Muscle layer of colon (tissue), 2 donors: Measurements from ENCODE around the gene OR52E5.

ENCODE experiments used
- H3K27ac ChIP-seq: one replicate; pipeline ENCODE4 v1.7.0; 2013; ENCODE audit warnings: low read depth, mild to moderate bottlenecking, low read length, moderate library complexity
- H3K27me3 ChIP-seq, 2 donors: one replicate each; pipeline ENCODE4 v1.7.0; 2013; ENCODE audit warnings: low read length in 2 of 2, mild to moderate bottlenecking in 2 of 2; ENCODE audit not compliant: insufficient read depth in 2 of 2, control insufficient read depth in 1 of 2
- H3K36me3 ChIP-seq: one replicate; pipeline ENCODE4 v1.7.0; 2013; ENCODE audit warnings: mild to moderate bottlenecking, low read length; ENCODE audit not compliant: insufficient read depth
- H3K4me1 ChIP-seq: one replicate; pipeline ENCODE4 v1.7.0; 2013; ENCODE audit warnings: mild to moderate bottlenecking, low read length; ENCODE audit not compliant: insufficient read depth
- H3K4me3 ChIP-seq, 2 donors: one replicate each; pipeline ENCODE4 v1.7.0; 2013; ENCODE audit warnings: low read length in 2 of 2, low read depth in 1 of 2, mild to moderate bottlenecking in 1 of 2, moderate library complexity in 1 of 2
- H3K9ac ChIP-seq: one replicate; pipeline ENCODE4 v1.7.0; 2013; ENCODE audit warnings: low read length
- H3K9me3 ChIP-seq: one replicate; pipeline ENCODE4 v1.7.0; 2013; ENCODE audit warnings: mild to moderate bottlenecking, low read length
- donor health status: abdominal sarcoma.
- donor health status: Adenocarcinoma of cecum.

Gene OR52E5

GRCh38 chr11:5892908-5893307, at the start of gene OR52E5:
Gene OR52E5, plus strand, starts transcription at chr11:5893208. Its CDS starts 7,569 bp downstream, at chr11:5900777.
- H3K4me3 ChIP-seq = no peak within 1 kb of the TSS
- H3K9me3 ChIP-seq = no peaks in the 10 kb centered on the region
- H3K4me1 ChIP-seq = no peaks in the 10 kb centered on the region
- H3K27me3 ChIP-seq = no peaks in the 10 kb centered on the region
- no peaks in the 10 kb centered on the region for H3K36me3 ChIP-seq
- no peak within 1 kb of the TSS for H3K9ac ChIP-seq
- no peak within 1 kb of the TSS for H3K27ac ChIP-seq

GRCh38 chr11:5846701-5847100, 46.3 kb upstream of the OR52E5 start:
- Histone ChIP-seq H3K27ac (no peak overlapping the region), H3K9ac (no peak overlapping the region), H3K36me3 (no peaks in the 10 kb centered on the region), H3K27me3 (no peaks in the 10 kb centered on the region), H3K9me3 (no peaks in the 10 kb centered on the region), H3K4me1 (no peaks in the 10 kb centered on the region), H3K4me3 (no peak overlapping the region)

GRCh38 chr11:5847711-5848110, 45.3 kb upstream of the OR52E5 start:
- no peak overlapping the region for H3K27ac ChIP-seq
- H3K9ac ChIP-seq = no peak overlapping the region
- no peaks in the 10 kb centered on the region for H3K4me1 ChIP-seq
- H3K4me3 ChIP-seq = no peak overlapping the region
- no peaks in the 10 kb centered on the region for H3K9me3 ChIP-seq
- H3K36me3 ChIP-seq = no peaks in the 10 kb centered on the region
- H3K27me3 ChIP-seq = no peaks in the 10 kb centered on the region

GRCh38 chr11:5851002-5851401, 42.0 kb upstream of the OR52E5 start:
- Histone ChIP-seq H3K9me3 (no peaks in the 10 kb centered on the region), H3K4me3 (no peak overlapping the region), H3K27me3 (no peaks in the 10 kb centered on the region), H3K27ac (no peak overlapping the region), H3K9ac (no peak overlapping the region), H3K36me3 (no peaks in the 10 kb centered on the region), H3K4me1 (no peaks in the 10 kb centered on the region)

GRCh38 chr11:5857590-5857989, 35.4 kb upstream of the OR52E5 start, which contains the start of gene OR52E8:
Gene OR52E8, minus strand, starts transcription at chr11:5857690. Its CDS starts 0 bp downstream, at chr11:5857690.
- H3K9me3 ChIP-seq = no peaks in the 10 kb centered on the region
- H3K36me3 ChIP-seq = no peaks in the 10 kb centered on the region
- H3K27me3 ChIP-seq = no peaks in the 10 kb centered on the region
- no peak within 1 kb of the TSS for H3K9ac ChIP-seq
- H3K4me3 ChIP-seq = no peak within 1 kb of the TSS
- H3K4me1 ChIP-seq = no peaks in the 10 kb centered on the region
- no peak within 1 kb of the TSS for H3K27ac ChIP-seq

- no peaks in the 10 kb centered on the region for H3K9me3 ChIP-seq
- no peak overlapping the region for H3K4me3 ChIP-seq
- H3K27ac ChIP-seq = no peak overlapping the region
- H3K9ac ChIP-seq = no peak overlapping the region
- no peaks in the 10 kb centered on the region for H3K4me1 ChIP-seq
- H3K36me3 ChIP-seq = no peaks in the 10 kb centered on the region
- H3K27me3 ChIP-seq = no peaks in the 10 kb centered on the region
Measured at GRCh38 chr11:5865826-5866225, 27.2 kb upstream of the OR52E5 start.

GRCh38 chr11:5878564-5878963, 14.4 kb upstream of the OR52E5 start:
- H3K4me1 ChIP-seq = no peaks in the 10 kb centered on the region
- no peaks in the 10 kb centered on the region for H3K36me3 ChIP-seq
- no peak overlapping the region for H3K4me3 ChIP-seq
- no peaks in the 10 kb centered on the region for H3K9me3 ChIP-seq
- H3K27ac ChIP-seq = no peak overlapping the region
- no peaks in the 10 kb centered on the region for H3K27me3 ChIP-seq
- no peak overlapping the region for H3K9ac ChIP-seq

GRCh38 chr11:5880329-5880728, 12.7 kb upstream of the OR52E5 start, which contains the start of gene OR52E4:
Gene OR52E4, plus strand, starts transcription at chr11:5880629. Its CDS starts 3,664 bp downstream, at chr11:5884293.
- H3K9me3 ChIP-seq = no peaks in the 10 kb centered on the region
- no peak within 1 kb of the TSS for H3K9ac ChIP-seq
- no peaks in the 10 kb centered on the region for H3K36me3 ChIP-seq
- H3K4me3 ChIP-seq = no peak within 1 kb of the TSS
- no peaks in the 10 kb centered on the region for H3K27me3 ChIP-seq
- H3K4me1 ChIP-seq = no peaks in the 10 kb centered on the region
- no peak within 1 kb of the TSS for H3K27ac ChIP-seq

GRCh38 chr11:5881756-5882155, 11.3 kb upstream of the OR52E5 start:
- Histone ChIP-seq H3K9me3 (no peaks in the 10 kb centered on the region), H3K4me3 (no peak overlapping the region), H3K27me3 (no peaks in the 10 kb centered on the region), H3K27ac (no peak overlapping the region), H3K36me3 (no peaks in the 10 kb centered on the region), H3K9ac (no peak overlapping the region), H3K4me1 (no peaks in the 10 kb centered on the region)

GRCh38 chr11:5887172-5887571, 5.8 kb upstream of the OR52E5 start:
- Histone ChIP-seq H3K4me3 (no peak overlapping the region), H3K9me3 (no peaks in the 10 kb centered on the region), H3K27me3 (no peaks in the 10 kb centered on the region)

GRCh38 chr11:5887661-5888060, 5.3 kb upstream of the OR52E5 start:
- H3K36me3 ChIP-seq = no peaks in the 10 kb centered on the region
- no peaks in the 10 kb centered on the region for H3K27me3 ChIP-seq
- no peaks in the 10 kb centered on the region for H3K4me1 ChIP-seq
- no peak overlapping the region for H3K27ac ChIP-seq
- H3K9ac ChIP-seq = no peak overlapping the region
- H3K9me3 ChIP-seq = no peaks in the 10 kb centered on the region
- H3K4me3 ChIP-seq = no peak overlapping the region

More at GRCh38 chr11:5887172-5887571, 5.8 kb upstream of the OR52E5 start:
- Histone ChIP-seq H3K9ac (no peak overlapping the region), H3K36me3 (no peaks in the 10 kb centered on the region), H3K27ac (no peak overlapping the region), H3K4me1 (no peaks in the 10 kb centered on the region)

- Histone ChIP-seq H3K9ac (no peak overlapping the region), H3K4me1 (no peaks in the 10 kb centered on the region), H3K4me3 (no peak overlapping the region), H3K36me3 (no peaks in the 10 kb centered on the region), H3K27ac (no peak overlapping the region), H3K27me3 (no peaks in the 10 kb centered on the region), H3K9me3 (no peaks in the 10 kb centered on the region)
Measured at GRCh38 chr11:5891216-5891800, 1.7 kb upstream of the OR52E5 start.
